ENCODE data around the gene STAC3. TPM values are rescaled to one million over a fixed set of nuclear protein-coding genes. Genes with fewer than 3 reads are reported as not detected.

STAC3 gene
- total RNA-seq, 2 donors from 2014 or later, result 4.8 to 20.9 TPM

- intact Hi-C loops (cut with DNase I), result no loop called here
- peaks cover 20 to 34% of the 10 kb centered on the region in 2 donors for H3K36me3 ChIP-seq
Measured at GRCh38 chr12:57199191-57199590, 51.8 kb downstream of the STAC3 start.

GRCh38 chr12:57198329-57198728 is 52.7 kb downstream of the STAC3 start:
- Histone ChIP-seq H3K4me1 (replicated peaks) (no peaks in the 10 kb centered on the region), H3K9me3 (no peaks in the 10 kb centered on the region), H3K27me3 (replicated peaks; ENCODE audit: insufficient read depth) (no peaks in the 10 kb centered on the region), H3K4me3 (no peak overlapping the region), H3K27ac (no peak overlapping the region), H3K36me3 (peaks cover 20 to 42% of the 10 kb centered on the region in 2 donors)
- intact Hi-C loops (cut with DNase I), result no loop called here
- 91% methylated on average over 17 of the region's 17 CpGs for WGBS
- no peak for TF ChIP-seq CTCF (IDR thresholded peaks at IDR 0.05)
- no peak for TF ChIP-seq POLR2A (IDR thresholded peaks at IDR 0.05)
- TF ChIP-seq POLR2AphosphoS5 (IDR thresholded peaks at IDR 0.05), result no peak
- no peak for DNase-seq (ENCODE audit: low spot score)

More at GRCh38 chr12:57199191-57199590, 51.8 kb downstream of the STAC3 start:
- Histone ChIP-seq H3K27ac (no peak overlapping the region), H3K4me3 (no peak overlapping the region), H3K27me3 (replicated peaks; ENCODE audit: insufficient read depth) (no peaks in the 10 kb centered on the region), H3K9me3 (no peaks in the 10 kb centered on the region), H3K4me1 (replicated peaks) (no peaks in the 10 kb centered on the region)
- DNase-seq (ENCODE audit: low spot score), result no peak
- WGBS, result 89% methylated on average over 13 of the region's 15 CpGs
- TF ChIP-seq POLR2AphosphoS5 (IDR thresholded peaks at IDR 0.05) (no peak), CTCF (IDR thresholded peaks at IDR 0.05) (no peak), POLR2A (IDR thresholded peaks at IDR 0.05) (no peak)

- Histone ChIP-seq H3K4me3 (no peak overlapping the region), H3K4me1 (replicated peaks) (no peaks in the 10 kb centered on the region), H3K9me3 (no peaks in the 10 kb centered on the region), H3K36me3 (peaks cover 8 to 39% of the 10 kb centered on the region in 2 donors), H3K27me3 (replicated peaks; ENCODE audit: insufficient read depth) (no peaks in the 10 kb centered on the region), H3K27ac (no peak overlapping the region)
- no peak for TF ChIP-seq POLR2A (IDR thresholded peaks at IDR 0.05)
- no peak for TF ChIP-seq POLR2AphosphoS5 (IDR thresholded peaks at IDR 0.05)
- TF ChIP-seq CTCF (IDR thresholded peaks at IDR 0.05), result no peak
- WGBS, result 90% methylated on average over 21 of the region's 22 CpGs
- DNase-seq (ENCODE audit: low spot score), result no peak
- intact Hi-C loops (cut with DNase I), result no loop called here
Measured at GRCh38 chr12:57196956-57197355, 54.0 kb downstream of the STAC3 start.

GRCh38 chr12:57196439-57196838 is 54.5 kb downstream of the STAC3 start:
- Histone ChIP-seq H3K36me3 (peaks cover 6 to 39% of the 10 kb centered on the region in 2 donors), H3K4me3 (no peak overlapping the region), H3K27me3 (replicated peaks; ENCODE audit: insufficient read depth) (no peaks in the 10 kb centered on the region), H3K4me1 (replicated peaks) (no peaks in the 10 kb centered on the region), H3K27ac (no peak overlapping the region), H3K9me3 (no peaks in the 10 kb centered on the region)
- no peak for DNase-seq (ENCODE audit: low spot score)
- intact Hi-C loops (cut with DNase I), result no loop called here
- 78% methylated on average over 4 of the region's 4 CpGs for WGBS
- TF ChIP-seq POLR2AphosphoS5 (IDR thresholded peaks at IDR 0.05) (no peak), POLR2A (IDR thresholded peaks at IDR 0.05) (no peak), CTCF (IDR thresholded peaks at IDR 0.05) (no peak)

GRCh38 chr12:57195611-57196371 is 55.2 kb downstream of the STAC3 start:
- Histone ChIP-seq H3K27me3 (replicated peaks; ENCODE audit: insufficient read depth) (no peaks in the 10 kb centered on the region), H3K4me3 (no peak overlapping the region), H3K27ac (no peak overlapping the region), H3K9me3 (no peaks in the 10 kb centered on the region), H3K36me3 (peaks cover 6 to 36% of the 10 kb centered on the region in 2 donors), H3K4me1 (replicated peaks) (no peaks in the 10 kb centered on the region)
- WGBS, result 80% methylated on average over 33 of the region's 34 CpGs
- DNase-seq (ENCODE audit: low spot score), result no peak
- TF ChIP-seq POLR2AphosphoS5 (IDR thresholded peaks at IDR 0.05) (no peak), CTCF (IDR thresholded peaks at IDR 0.05) (no peak), POLR2A (IDR thresholded peaks at IDR 0.05) (no peak)
- intact Hi-C loops (cut with DNase I), result no loop called here

Measured in prostate gland (tissue), 2 donors.